H1 (cell line): Measurements from ENCODE around the gene THAP5. TPM values are rescaled to one million over a fixed set of nuclear protein-coding genes. Genes with fewer than 3 reads are reported as not detected.

Source experiments
- CTCF ChIA-PET: fragments of 300-600 bp; sonication (Branson Sonifier 250); formaldehyde crosslinking; loops from one replicate; lab custom pipeline; 2021; ENCODE audit not compliant: partially characterized antibody; lab: Charles Lee
- POLR2A ChIA-PET: fragments of 300-600 bp; sonication (Branson Sonifier 250); formaldehyde crosslinking; loops from one replicate; lab custom pipeline; 2021; ENCODE audit warnings: inconsistent platforms; ENCODE audit not compliant: partially characterized antibody; lab: Charles Lee
- DNase-seq, 2 experiments: peaks; one replicate each; pipeline versions ENCODE4 v3.0.0 to v3.0.0-alpha.2; 2010 to 2022; ENCODE audit warnings: low spot score in 2 of 2, low read depth in 1 of 2, mixed read lengths in 1 of 2
- FAIRE-seq: peaks from 2 replicates; lab custom pipeline; 2011; peaks lifted over from hg19 to GRCh38; lab: Jason Lieb, UNC
- H2AFZ ChIP-seq: 2 replicates; pipeline ENCODE4 v1.8.1; 2012; ENCODE audit warnings: low read length, inconsistent platforms
- H2AK5ac ChIP-seq: 2 replicates; pipeline ENCODE4 v1.6.1; 2013; ENCODE audit warnings: low read depth, low read length
- H2BK120ac ChIP-seq: replicated peaks from 2 replicates; pipeline ENCODE3; 2013; ENCODE audit warnings: low read depth, low read length, inconsistent platforms
- H2BK12ac ChIP-seq: 2 replicates; pipeline ENCODE4 v1.6.1; 2013; ENCODE audit warnings: low read depth, low read length
- H2BK15ac ChIP-seq: 2 replicates; pipeline ENCODE4 v1.6.1; 2013; ENCODE audit warnings: low read length
- H2BK20ac ChIP-seq: 2 replicates; pipeline ENCODE4 v1.6.1; 2013; ENCODE audit warnings: low read length
- H2BK5ac ChIP-seq: 2 replicates; pipeline ENCODE4 v1.6.1; 2013; ENCODE audit warnings: low read depth, low read length
- H3K14ac ChIP-seq: 2 replicates; pipeline ENCODE4 v1.6.1; 2013; ENCODE audit warnings: inconsistent platforms; ENCODE audit not compliant: insufficient read length
- H3K18ac ChIP-seq: 2 replicates; pipeline ENCODE4 v1.6.1; 2013; ENCODE audit warnings: low read length; ENCODE audit errors: extremely low read depth
- H3K23ac ChIP-seq: 2 replicates; pipeline ENCODE4 v1.6.1; 2013; ENCODE audit warnings: inconsistent platforms; ENCODE audit not compliant: insufficient read length
- H3K23me2 ChIP-seq: 2 replicates; pipeline ENCODE4 v1.6.1; 2013; ENCODE audit warnings: low read depth, low read length
- H3K27ac ChIP-seq: 2 replicates; pipeline ENCODE4 v1.6.1; 2011; ENCODE audit warnings: low read depth, low read length, inconsistent platforms
- H3K27me3 ChIP-seq, 4 experiments: replicated peaks in 1 of 4; 1 replicate in 1 of 4; 2 replicates in 3 of 4; pipeline versions ENCODE4 v1.6.1 to v1.8.1; 2011 to 2013; ENCODE audit warnings: low read length in 3 of 4, mild to moderate bottlenecking in 3 of 4, inconsistent platforms in 2 of 4, mixed read lengths in 2 of 4, moderate library complexity in 1 of 4; ENCODE audit not compliant: control insufficient read depth in 3 of 4, insufficient read depth in 3 of 4; ENCODE audit errors: extremely low read depth in 1 of 4
- H3K36me3 ChIP-seq, 4 experiments: 2 replicates each; pipeline versions ENCODE4 v1.6.1 to v1.8.1; 2011 to 2013; ENCODE audit warnings: mild to moderate bottlenecking in 4 of 4, low read length in 3 of 4, moderate library complexity in 2 of 4, control low read depth in 1 of 4, inconsistent platforms in 1 of 4; ENCODE audit not compliant: insufficient read depth in 4 of 4, control insufficient read depth in 2 of 4
- H3K4ac ChIP-seq: replicated peaks from 2 replicates; pipeline ENCODE3; 2013; ENCODE audit warnings: low read length, low read depth, mixed read lengths, inconsistent platforms; ENCODE audit not compliant: insufficient read length
- H3K4me1 ChIP-seq, 4 experiments: replicated peaks in 1 of 4; 1 replicate in 1 of 4; 2 replicates in 3 of 4; pipeline versions ENCODE4 v1.6.1 to v1.8.1; 2011 to 2013; ENCODE audit warnings: low read length in 3 of 4, inconsistent platforms in 2 of 4, mixed read lengths in 1 of 4; ENCODE audit not compliant: insufficient read depth in 4 of 4, control insufficient read depth in 3 of 4
- H3K4me2 ChIP-seq, 2 experiments: 2 replicates each; pipeline versions ENCODE4 v1.6.1 to v1.8.1; 2011 to 2013; ENCODE audit warnings: low read depth in 2 of 2, low read length in 2 of 2, control low read depth in 1 of 2, inconsistent platforms in 1 of 2, mild to moderate bottlenecking in 1 of 2; ENCODE audit not compliant: insufficient read depth in 1 of 2
- H3K4me3 ChIP-seq, 4 experiments: fragments of 200-600, 300-600 bp in 1 of 4; sonication (generic), shearing (Covaris generic), sonication (Bioruptor Twin) in 1 of 4; 2 replicates each; pipeline versions ENCODE4 v1.5.1 to v1.8.1; 2011 to 2016; ENCODE audit warnings: low read length in 4 of 4, low read depth in 3 of 4, control low read depth in 2 of 4, inconsistent platforms in 2 of 4, mild to moderate bottlenecking in 2 of 4, mixed read lengths in 1 of 4, moderate library complexity in 1 of 4; ENCODE audit not compliant: insufficient read depth in 2 of 4; ENCODE audit errors: extremely low read depth in 1 of 4
- H3K56ac ChIP-seq: replicated peaks from 2 replicates; pipeline ENCODE3; 2013; ENCODE audit warnings: low read depth, mild to moderate bottlenecking, mixed read lengths, low read length, inconsistent platforms; ENCODE audit not compliant: insufficient read length
- H3K79me1 ChIP-seq: 2 replicates; pipeline ENCODE4 v1.6.1; 2013; ENCODE audit warnings: low read depth, low read length, control low read depth
- H3K79me2 ChIP-seq, 2 experiments: 2 replicates each; pipeline versions ENCODE4 v1.6.1 to v1.8.1; 2012 to 2013; ENCODE audit warnings: low read length in 2 of 2, mild to moderate bottlenecking in 2 of 2, inconsistent platforms in 1 of 2; ENCODE audit not compliant: insufficient read depth in 2 of 2, control insufficient read depth in 1 of 2
- H3K9ac ChIP-seq, 4 experiments: replicated peaks in 1 of 4; 1 replicate in 1 of 4; 2 replicates in 3 of 4; pipeline versions ENCODE4 v1.6.1 to v1.8.1; 2011 to 2013; ENCODE audit warnings: low read depth in 3 of 4, low read length in 3 of 4, control low read depth in 2 of 4, mild to moderate bottlenecking in 2 of 4, moderate library complexity in 2 of 4, inconsistent platforms in 1 of 4; ENCODE audit errors: extremely low read depth in 1 of 4
- H3K9me3 ChIP-seq, 2 experiments: 2 replicates each; pipeline versions ENCODE4 v1.6.1 to v1.8.1; 2012 to 2013; ENCODE audit warnings: mild to moderate bottlenecking in 2 of 2, moderate library complexity in 2 of 2, control low read depth in 1 of 2, inconsistent platforms in 1 of 2, low read depth in 1 of 2, low read length in 1 of 2, mixed read lengths in 1 of 2; ENCODE audit not compliant: insufficient read depth in 2 of 2
- H4K20me1 ChIP-seq, 2 experiments: replicated peaks in 1 of 2; 2 replicates each; pipeline versions ENCODE3 to v1.8.1; 2011 to 2013; ENCODE audit warnings: inconsistent platforms in 2 of 2, low read length in 2 of 2, mild to moderate bottlenecking in 1 of 2; ENCODE audit not compliant: insufficient read depth in 2 of 2, control insufficient read depth in 1 of 2
- H4K5ac ChIP-seq: 2 replicates; pipeline ENCODE4 v1.6.1; 2013; ENCODE audit warnings: low read length, low read depth, mixed read lengths, inconsistent platforms; ENCODE audit not compliant: insufficient read length
- H4K8ac ChIP-seq: 2 replicates; pipeline ENCODE4 v1.8.0; 2013; ENCODE audit warnings: mild to moderate bottlenecking, moderate library complexity, low read length, inconsistent platforms; ENCODE audit not compliant: insufficient read depth; ENCODE audit errors: extremely low read depth
- H4K91ac ChIP-seq: replicated peaks from 2 replicates; pipeline ENCODE3; 2013; ENCODE audit warnings: low read length, mixed read lengths, inconsistent platforms; ENCODE audit not compliant: insufficient read length
- CEBPB ChIP-seq: IDR thresholded peaks from 2 replicates; pipeline ENCODE4 v1.6.1; 2012; ENCODE audit warnings: low read depth, low read length
- CHD2 ChIP-seq: IDR thresholded peaks from 2 replicates; pipeline ENCODE4 v1.6.1; 2012; ENCODE audit warnings: low read length, improper control_type of control experiment
- CREB1 ChIP-seq: IDR thresholded peaks from 2 replicates; pipeline ENCODE4 v1.6.1; 2012; ENCODE audit warnings: inconsistent platforms
- E2F6 ChIP-seq: IDR thresholded peaks from 2 replicates; pipeline ENCODE4 v1.6.1; 2012; ENCODE audit warnings: inconsistent platforms
- GABPA ChIP-seq: IDR thresholded peaks from 2 replicates; pipeline ENCODE4 v1.6.1; 2011; ENCODE audit warnings: mild to moderate bottlenecking, low read length, moderate library complexity, borderline replicate concordance; ENCODE audit not compliant: insufficient read depth
- KDM1A ChIP-seq: fragments of 200-600, 300-600 bp; sonication (generic); IDR thresholded peaks from 2 replicates; pipeline ENCODE4 v1.7.1; 2016; ENCODE audit warnings: mild to moderate bottlenecking, low read length, borderline replicate concordance
- RAD21 ChIP-seq, 2 experiments: IDR thresholded peaks in 1 of 2; conservative IDR thresholded peaks in 1 of 2; 2 replicates each; pipeline ENCODE4 v1.6.1; 2011; ENCODE audit warnings: low read depth in 2 of 2, low read length in 2 of 2, improper control_type of control experiment in 1 of 2, inconsistent platforms in 1 of 2, mild to moderate bottlenecking in 1 of 2, moderate library complexity in 1 of 2
- SIRT6 ChIP-seq: IDR thresholded peaks from one replicate; pipeline ENCODE4 v1.7.1; 2012; ENCODE audit warnings: low read length, inconsistent platforms
- SIX5 ChIP-seq: IDR thresholded peaks from 2 replicates; pipeline ENCODE4 v1.6.1; 2011; ENCODE audit warnings: mild to moderate bottlenecking, low read depth, low read length
- WGBS, 2 experiments: shearing (Covaris generic) in 1 of 2; methylation state at CpG; one replicate each; pipeline versions ENCODE4 v1.1.6 to v1.1.7; 2013 to 2015; ENCODE audit warnings: low lambda C conversion rate in 2 of 2, mixed read lengths in 2 of 2, inconsistent platforms in 1 of 2, low coverage in 1 of 2, missing lambda C conversion rate in 1 of 2; ENCODE audit not compliant: insufficient replicate concordance in 2 of 2, insufficient coverage in 1 of 2, insufficient read length in 1 of 2; ENCODE audit errors: extremely low coverage in 1 of 2, missing lambda C conversion rate in 1 of 2; 5-methylcytosine and 5-hydroxymethylcytosine counted together
- polyA plus RNA-seq, 7 experiments: library from polyadenylated mRNA; depleted of rRNA in 3 of 7; stranded (reverse) in 5 of 7; unstranded in 2 of 7; fragments of >200 nt in 5 of 7; fragments of 200-250 nt in 2 of 7; gene quantifications; 1 replicate in 5 of 7; 2 replicates in 1 of 7; 4 replicates in 1 of 7; pipeline versions ENCODE4 v1.2.1 to v1.2.3, GENCODE V29; 2011 to 2013; ENCODE audit warnings: missing spikeins in 2 of 7, mixed read lengths in 2 of 7
- total RNA-seq: library from RNA; stranded (reverse); fragmentation: NEBNext Ultra II Directional; extraction: Animal tissue kit (Norgen Biotek cat#: 25700); gene quantifications from 2 replicates; pipeline ENCODE4 v1.2.1, GENCODE V29; 2021

The THAP5 gene
- total and polyA plus RNA-seq, 2 of the 8 experiments (the other 6 are each of a cell fraction or from before 2014, with no cell fraction given): 3.9 to 24.2 TPM

DNA sequence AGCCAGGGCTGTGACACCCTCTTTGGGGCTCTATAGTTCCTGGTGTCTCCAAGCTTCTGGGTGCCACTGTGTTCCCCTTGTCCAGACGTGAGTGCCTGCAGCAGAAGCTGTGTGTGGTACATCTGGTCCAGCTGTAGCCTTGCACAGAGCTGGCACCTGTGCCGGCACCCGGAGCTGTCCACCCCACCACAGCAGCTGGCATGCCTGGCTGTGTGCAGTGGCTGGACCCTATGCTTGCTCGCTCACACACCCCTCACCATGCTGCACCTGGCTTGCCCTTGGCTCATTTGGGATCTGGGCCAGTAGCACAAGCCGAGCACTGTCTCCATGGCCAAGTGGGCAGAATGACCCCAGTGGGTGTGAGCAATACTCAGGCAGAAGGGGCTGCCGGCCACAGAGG is 10.8 kb upstream of the THAP5 start:
- ChIA-PET POLR2A (interaction anchor here (1.3 to 1.9 kb wide), 3 partner anchors 10 to 55 kb away, joined by 3 to 5 read pairs (median 4); partner anchors contain the start of genes DNAJB9 and PNPLA8), CTCF (interaction anchor here (0.9 kb wide), 1 partner anchor 12 kb away, joined by 3 read pairs; no protein-coding TSS in a partner anchor)

More for the DNA sequence above, 10.8 kb upstream of the THAP5 start:
- Histone ChIP-seq H3K18ac (no peak overlapping the region), H3K4me2 (no peak overlapping the region), H2AFZ (no peak overlapping the region), H3K36me3 (peaks cover 0 to 12% (median 2%) of the 10 kb centered on the region in 4 experiments; a peak in 1 of 8 replicates), H3K14ac (no peak overlapping the region), H2BK15ac (no peak overlapping the region), H3K56ac (no peak overlapping the region), H4K5ac (no peak overlapping the region), H2BK20ac (no peak overlapping the region), H3K27me3 (no peaks in the 10 kb centered on the region), H4K20me1 (no peaks in the 10 kb centered on the region), H4K91ac (peak overlapping the region; percentile 46), H3K4ac (no peak overlapping the region), H3K4me3 (no peak overlapping the region), H3K9ac (no peak overlapping the region), H3K23me2 (no peaks in the 10 kb centered on the region; the same call in 1 of the 2 replicates), H2BK5ac (no peak overlapping the region), H3K79me1 (peaks cover 3% of the 10 kb centered on the region; the same call in 1 of the 2 replicates), H4K8ac (no peak overlapping the region), H2BK12ac (peak overlapping the region; percentile 77; the same call in 1 of the 2 replicates), H3K23ac (no peak overlapping the region), H2AK5ac (no peak overlapping the region), H2BK120ac (no peak overlapping the region), H3K9me3 (peaks cover 0 to 9% of the 10 kb centered on the region in 2 experiments; a peak in 1 of 4 replicates), H3K79me2 (no peaks in the 10 kb centered on the region), H3K4me1 (peaks cover 0 to 7% (median 6%) of the 10 kb centered on the region in 4 experiments; a peak in 3 of 7 replicates), H3K27ac (no peak overlapping the region)
- 69% methylated on average over 4 of the region's 6 CpGs; no CpG with 5 or more reads in 1 of the 2 experiments for WGBS, 2 experiments
- TF ChIP-seq CEBPB: no peak
- TF ChIP-seq SIRT6: no peak
- TF ChIP-seq CHD2: no peak
- no peak for TF ChIP-seq E2F6
- no peak for TF ChIP-seq GABPA
- TF ChIP-seq RAD21 (IDR thresholded peaks at IDR 0.05 in 1 of 2, conservative IDR thresholded peaks at IDR 0.05 in 1 of 2; ENCODE audit: low read depth in 2 of 2, low read length in 2 of 2): no peak
- TF ChIP-seq CREB1: no peak
- TF ChIP-seq SIX5: no peak
- no peak for TF ChIP-seq KDM1A
- DNase-seq (no peak), FAIRE-seq (no peak)
